Coronary artery (tissue), 2 donors: ENCODE measurements around the gene CARHSP1.

ENCODE experiments used
- DNase-seq: peaks from one replicate; pipeline ENCODE4 v3.0.0-alpha.2; 2017; ENCODE audit warnings: low spot score
- H3K27ac ChIP-seq, 2 donors: fragments of 200-600 bp; sonication (generic); one replicate each; pipeline ENCODE4 v1.5.1; 2016 to 2019
- H3K4me3 ChIP-seq: fragments of 200-600 bp; sonication (generic); 2 replicates; pipeline ENCODE4 v1.5.1; 2016; ENCODE audit warnings: mild to moderate bottlenecking, moderate library complexity
- TF ChIP-seq, protein P1 (sequence below): fragments of 200-600 bp; sonication (generic); IDR thresholded peaks from one replicate; pipeline ENCODE4 v1.5.1; 2019; ENCODE audit warnings: antibody characterized with exemption

Gene CARHSP1

DNA sequence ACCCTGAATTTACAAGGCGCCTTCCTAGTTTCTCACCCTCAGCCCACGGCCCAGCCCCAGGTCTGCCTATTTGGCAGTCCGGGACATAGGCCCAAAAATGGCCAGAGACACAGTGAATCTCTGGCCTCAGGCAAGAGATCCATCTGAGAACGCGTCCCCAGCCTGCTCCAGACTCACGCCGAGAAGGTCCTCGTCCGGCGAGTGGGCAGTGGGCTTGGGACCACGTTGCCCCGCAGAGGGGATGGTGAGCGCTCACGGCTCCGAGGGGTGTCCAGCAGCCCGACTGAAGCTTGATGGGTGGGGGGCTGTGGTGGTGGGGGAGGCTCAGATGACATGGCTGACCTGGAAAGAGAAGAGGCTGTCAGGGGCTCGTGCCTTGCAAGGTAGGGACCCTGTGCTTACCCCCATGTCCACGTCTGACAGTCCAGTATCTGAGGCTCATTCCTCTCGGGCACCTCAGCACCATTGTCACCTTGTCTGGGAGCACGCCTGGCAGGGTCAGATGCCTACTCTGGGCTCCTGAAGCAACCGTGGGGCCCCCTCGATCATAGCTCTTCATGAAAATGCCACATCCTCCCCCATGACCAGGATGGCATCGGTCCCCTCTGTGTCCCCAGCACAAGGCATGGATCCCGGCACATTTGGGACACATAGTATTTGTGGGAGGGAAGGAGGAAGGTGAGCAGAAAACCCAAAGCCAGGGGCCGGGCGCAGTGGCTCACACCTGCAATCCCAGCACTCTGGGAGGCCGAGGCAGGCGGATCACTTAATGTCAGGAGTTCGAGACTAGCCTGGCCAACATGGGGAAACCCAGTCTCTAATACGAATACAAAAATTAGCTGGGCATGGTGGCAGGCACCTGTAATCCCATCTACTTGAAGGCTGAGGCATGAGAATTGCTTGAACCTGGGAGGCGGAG, 9.6 kb downstream of the CARHSP1 start:
- DNase-seq, result no peak
- Histone ChIP-seq H3K4me3 (no peak overlapping the region), H3K27ac (peak overlapping the region; percentile 1 to 68)
- TF ChIP-seq, protein P1, sequence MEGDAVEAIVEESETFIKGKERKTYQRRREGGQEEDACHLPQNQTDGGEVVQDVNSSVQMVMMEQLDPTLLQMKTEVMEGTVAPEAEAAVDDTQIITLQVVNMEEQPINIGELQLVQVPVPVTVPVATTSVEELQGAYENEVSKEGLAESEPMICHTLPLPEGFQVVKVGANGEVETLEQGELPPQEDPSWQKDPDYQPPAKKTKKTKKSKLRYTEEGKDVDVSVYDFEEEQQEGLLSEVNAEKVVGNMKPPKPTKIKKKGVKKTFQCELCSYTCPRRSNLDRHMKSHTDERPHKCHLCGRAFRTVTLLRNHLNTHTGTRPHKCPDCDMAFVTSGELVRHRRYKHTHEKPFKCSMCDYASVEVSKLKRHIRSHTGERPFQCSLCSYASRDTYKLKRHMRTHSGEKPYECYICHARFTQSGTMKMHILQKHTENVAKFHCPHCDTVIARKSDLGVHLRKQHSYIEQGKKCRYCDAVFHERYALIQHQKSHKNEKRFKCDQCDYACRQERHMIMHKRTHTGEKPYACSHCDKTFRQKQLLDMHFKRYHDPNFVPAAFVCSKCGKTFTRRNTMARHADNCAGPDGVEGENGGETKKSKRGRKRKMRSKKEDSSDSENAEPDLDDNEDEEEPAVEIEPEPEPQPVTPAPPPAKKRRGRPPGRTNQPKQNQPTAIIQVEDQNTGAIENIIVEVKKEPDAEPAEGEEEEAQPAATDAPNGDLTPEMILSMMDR, result no peak

DNA sequence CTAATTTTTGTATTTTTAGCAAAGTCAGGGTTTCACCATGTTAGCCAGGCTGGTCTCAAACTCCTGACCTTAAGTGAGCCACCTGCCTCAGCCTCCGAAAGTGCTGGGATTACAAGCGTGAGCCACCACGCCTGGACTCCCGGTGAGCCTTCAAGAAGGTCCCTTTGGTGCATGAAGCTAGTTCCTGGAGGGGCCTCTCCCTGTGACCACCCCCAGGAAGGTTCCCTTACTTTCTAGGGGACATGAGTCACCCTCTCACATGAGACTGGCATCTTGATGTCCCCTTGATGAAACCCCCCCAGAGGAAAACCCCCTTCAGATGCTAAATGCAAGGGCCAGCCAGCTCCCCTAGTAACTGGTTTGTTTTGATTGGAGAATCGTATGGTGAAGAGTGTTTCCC, 12.8 kb downstream of the CARHSP1 start:
- Histone ChIP-seq H3K4me3 (no peak overlapping the region), H3K27ac (no peak overlapping the region)
- TF ChIP-seq, protein P1, result no peak
- no peak for DNase-seq

DNA sequence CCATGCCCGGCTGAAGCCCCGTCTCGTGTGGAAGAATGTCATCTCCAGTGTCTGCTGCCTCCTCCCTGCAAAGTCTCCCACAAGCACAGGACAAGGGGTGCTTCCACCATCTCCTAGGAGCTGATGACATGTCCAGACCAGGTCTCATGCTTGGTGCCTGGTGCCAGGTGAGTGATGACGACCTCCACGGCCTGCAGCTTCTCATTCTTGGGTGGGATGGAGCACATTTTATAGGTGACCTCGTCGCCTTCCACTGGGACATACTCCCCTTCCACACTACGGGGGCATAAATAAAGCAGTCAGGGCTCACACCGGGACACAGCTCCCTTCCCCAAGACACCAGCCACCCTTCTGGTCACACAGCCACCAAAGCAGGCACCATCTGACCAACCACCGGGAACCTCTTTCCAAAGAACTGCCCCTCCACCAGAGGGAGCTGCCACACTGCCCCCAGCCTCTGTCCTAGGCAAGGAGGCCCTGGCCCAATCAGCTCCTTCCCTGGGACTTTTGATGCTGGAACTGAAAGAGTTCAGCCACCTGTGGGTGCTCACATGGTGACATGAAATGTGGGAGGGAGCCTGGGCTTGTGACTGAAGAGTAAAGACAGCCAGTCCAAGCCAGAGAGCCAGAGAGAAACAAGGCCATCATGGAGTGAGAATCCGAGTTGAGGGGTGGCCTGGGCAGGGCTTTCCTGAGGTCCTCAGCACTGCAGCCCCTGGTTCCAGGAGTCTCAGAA, 13.6 kb downstream of the CARHSP1 start:
- TF ChIP-seq, protein P1, result no peak
- DNase-seq, result no peak
- H3K27ac ChIP-seq, result peak overlapping the region in 1 of 2 donors; percentile 32
- H3K4me3 ChIP-seq, result no peak overlapping the region

DNA sequence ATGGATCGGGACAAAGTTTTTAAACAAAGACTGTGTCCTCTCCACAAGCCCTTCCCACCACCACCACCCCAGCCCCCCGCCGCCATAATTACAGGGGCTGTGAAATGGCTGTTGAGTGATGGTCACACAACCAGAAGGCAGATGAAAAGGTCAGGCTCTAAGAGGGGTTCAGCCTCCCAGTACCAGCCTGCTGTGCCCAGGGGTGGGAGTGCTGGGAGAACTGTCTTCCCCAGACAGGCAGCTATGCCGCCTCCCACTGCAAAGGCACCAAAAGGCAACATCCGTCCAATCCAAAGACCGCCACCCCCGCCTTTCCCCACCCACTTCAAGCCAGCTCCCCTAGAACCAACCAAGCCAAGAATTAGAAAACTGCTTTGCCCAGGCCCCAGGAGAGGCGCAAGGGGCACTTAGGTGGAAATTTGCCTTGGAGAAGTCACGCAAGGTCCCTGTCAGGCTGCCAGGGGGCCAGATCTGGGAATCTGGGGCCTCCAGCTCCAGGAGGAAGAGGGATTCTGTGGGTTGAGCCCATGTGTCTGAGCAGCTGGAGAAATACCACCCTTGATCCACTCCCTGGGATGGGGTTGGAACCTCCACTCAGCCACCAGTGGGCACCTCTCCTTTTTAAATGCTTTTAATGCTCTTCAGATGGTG, 14.4 kb downstream of the CARHSP1 start:
- Histone ChIP-seq H3K27ac (peak overlapping the region in 1 of 2 donors; percentile 32), H3K4me3 (no peak overlapping the region)
- TF ChIP-seq, protein P1, result no peak
- DNase-seq, result no peak

DNA sequence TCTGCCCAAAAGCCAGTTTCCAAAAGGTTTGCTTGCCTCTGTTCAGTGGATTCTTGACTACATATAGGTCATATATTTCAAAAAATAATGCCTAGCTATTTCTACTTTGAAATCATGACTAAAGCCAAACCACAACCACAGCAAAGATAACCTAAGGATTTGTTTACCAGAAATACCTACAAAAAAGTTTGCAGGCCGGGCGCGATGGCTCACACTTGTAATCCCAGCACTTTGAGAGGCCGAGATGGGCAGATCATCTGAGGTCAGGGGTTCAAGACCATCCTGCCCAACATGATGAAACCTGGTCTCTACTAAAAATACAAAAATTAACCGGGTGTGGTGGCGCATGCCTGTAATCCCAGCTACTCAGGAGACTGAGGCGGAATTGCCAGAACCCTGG, 15.2 kb downstream of the CARHSP1 start:
- no peak for DNase-seq
- TF ChIP-seq, protein P1, result no peak
- H3K27ac ChIP-seq, result peak overlapping the region in 1 of 2 donors; percentile 8
- H3K4me3 ChIP-seq, result no peak overlapping the region

DNA sequence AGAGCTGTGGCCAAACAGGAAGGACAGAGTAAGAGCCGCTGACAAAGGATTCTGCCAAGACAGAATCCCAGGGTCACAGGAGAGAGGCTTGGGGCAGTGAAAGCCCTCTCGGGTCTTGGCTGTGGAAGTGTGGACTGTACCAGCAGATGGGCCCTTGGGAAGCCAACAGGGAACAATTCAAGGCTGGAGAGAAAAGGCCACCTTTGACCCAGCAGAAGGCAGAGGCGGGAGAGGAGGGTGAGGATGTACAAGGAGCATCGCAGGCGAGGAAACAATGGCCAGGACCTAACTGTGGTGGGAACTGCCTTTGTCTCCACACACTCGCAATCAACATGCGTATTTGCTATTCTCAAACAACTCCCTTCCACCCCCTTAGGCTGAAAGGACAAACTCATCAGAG, 15.7 kb downstream of the CARHSP1 start:
- no peak for DNase-seq
- Histone ChIP-seq H3K27ac (peak overlapping the region in 1 of 2 donors; percentile 8), H3K4me3 (no peak overlapping the region)
- TF ChIP-seq, protein P1, result no peak
